ENCODE data around the gene ZKSCAN8. TPM values are rescaled to one million over a fixed set of nuclear protein-coding genes. Genes with fewer than 3 reads are reported as not detected.

ZKSCAN8 gene
- total RNA-seq, 4 donors from 2014 or later: 5.6 to 26.4 (median 15.5) TPM

DNA sequence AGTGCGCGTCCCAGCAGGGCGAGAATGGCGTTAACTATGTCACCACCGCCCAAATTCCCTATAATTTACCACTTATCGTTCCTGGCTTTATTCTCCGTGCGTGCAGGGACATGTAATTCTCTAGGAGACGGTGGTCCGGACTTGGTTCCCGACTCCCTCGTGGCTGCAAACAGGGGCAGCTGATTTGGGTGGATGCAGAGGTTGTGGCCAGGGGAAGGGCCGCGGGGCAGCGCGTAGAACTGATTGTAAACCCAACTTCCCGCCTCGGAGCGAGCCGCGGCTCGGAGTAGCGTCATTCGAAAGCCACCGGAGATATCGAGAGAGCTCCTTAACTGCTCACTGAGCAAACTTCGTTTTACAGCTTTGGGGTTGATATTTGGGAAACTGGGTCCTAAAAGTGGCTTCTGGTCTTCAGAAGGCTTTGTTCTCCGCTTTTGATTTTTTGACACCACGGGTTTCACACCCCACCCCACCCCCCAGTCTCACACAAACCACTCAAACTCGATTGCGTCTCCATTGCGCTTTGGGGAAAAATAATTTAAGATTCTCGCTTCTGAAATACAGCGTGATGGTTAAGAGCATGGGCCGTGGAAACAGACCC, 65.9 kb downstream of the ZKSCAN8 start:
- Histone ChIP-seq H3K4me1 (peaks cover 0 to 24% (median 0%) of the 10 kb centered on the region in 4 donors), H3K36me3 (no peaks in the 10 kb centered on the region), H3K27me3 (peaks cover 6 to 15% of the 10 kb centered on the region in 2 donors), H3K4me3 (peak overlapping the region in 3 of 4 donors; percentile 9 to 54 (median 49)), H3K27ac (peak overlapping the region in 1 of 4 donors; percentile 5), H3K9me3 (no peaks in the 10 kb centered on the region)
- no peak for TF ChIP-seq POLR2A (IDR thresholded peaks at IDR 0.05)
- TF ChIP-seq, protein P1, sequence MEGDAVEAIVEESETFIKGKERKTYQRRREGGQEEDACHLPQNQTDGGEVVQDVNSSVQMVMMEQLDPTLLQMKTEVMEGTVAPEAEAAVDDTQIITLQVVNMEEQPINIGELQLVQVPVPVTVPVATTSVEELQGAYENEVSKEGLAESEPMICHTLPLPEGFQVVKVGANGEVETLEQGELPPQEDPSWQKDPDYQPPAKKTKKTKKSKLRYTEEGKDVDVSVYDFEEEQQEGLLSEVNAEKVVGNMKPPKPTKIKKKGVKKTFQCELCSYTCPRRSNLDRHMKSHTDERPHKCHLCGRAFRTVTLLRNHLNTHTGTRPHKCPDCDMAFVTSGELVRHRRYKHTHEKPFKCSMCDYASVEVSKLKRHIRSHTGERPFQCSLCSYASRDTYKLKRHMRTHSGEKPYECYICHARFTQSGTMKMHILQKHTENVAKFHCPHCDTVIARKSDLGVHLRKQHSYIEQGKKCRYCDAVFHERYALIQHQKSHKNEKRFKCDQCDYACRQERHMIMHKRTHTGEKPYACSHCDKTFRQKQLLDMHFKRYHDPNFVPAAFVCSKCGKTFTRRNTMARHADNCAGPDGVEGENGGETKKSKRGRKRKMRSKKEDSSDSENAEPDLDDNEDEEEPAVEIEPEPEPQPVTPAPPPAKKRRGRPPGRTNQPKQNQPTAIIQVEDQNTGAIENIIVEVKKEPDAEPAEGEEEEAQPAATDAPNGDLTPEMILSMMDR (IDR thresholded peaks at IDR 0.05): no peak
- peak in 1 of 3 donors; percentile 60 for DNase-seq

DNA sequence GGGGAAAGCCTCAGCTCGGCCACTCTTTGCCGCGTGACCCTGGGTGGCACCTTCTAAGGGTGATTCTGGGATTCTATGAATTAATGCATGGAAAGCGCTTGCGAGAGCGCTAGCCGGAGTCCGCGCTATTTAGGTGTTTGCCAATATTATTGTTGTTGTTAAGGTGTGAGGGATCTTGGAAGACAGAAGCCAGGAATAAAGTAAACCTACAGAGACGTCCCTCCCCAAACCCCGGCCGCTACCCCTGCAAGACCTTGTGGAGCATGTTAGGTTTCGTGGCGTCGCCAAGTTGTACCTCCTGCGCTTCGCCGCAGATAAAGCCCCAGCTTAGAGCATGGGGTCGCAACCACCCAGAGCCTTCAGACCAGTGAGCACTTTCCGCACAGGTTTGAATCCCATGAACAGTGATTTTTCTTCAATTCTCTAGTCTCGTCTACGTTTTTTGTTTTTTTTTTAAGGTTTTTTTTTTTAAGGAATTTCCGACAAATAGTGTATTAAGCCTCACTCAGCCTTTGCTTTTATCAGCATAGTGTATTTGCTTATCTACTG, 66.5 kb downstream of the ZKSCAN8 start:
- H3K27me3 ChIP-seq: peaks cover 6 to 15% of the 10 kb centered on the region in 2 donors
- peak overlapping the region in 3 of 4 donors; percentile 9 to 54 (median 49) for H3K4me3 ChIP-seq
- no peak for DNase-seq

More for the DNA sequence above, 66.5 kb downstream of the ZKSCAN8 start:
- Histone ChIP-seq H3K27ac (no peak overlapping the region), H3K9me3 (no peaks in the 10 kb centered on the region), H3K36me3 (no peaks in the 10 kb centered on the region), H3K4me1 (peaks cover 0 to 24% (median 0%) of the 10 kb centered on the region in 4 donors)
- no peak for TF ChIP-seq POLR2A (IDR thresholded peaks at IDR 0.05)
- TF ChIP-seq, protein P1 (IDR thresholded peaks at IDR 0.05): no peak

Other genes with a start within 250 kb of the ZKSCAN8 start
- not detected for gene OR2B2, start 229.5 kb upstream of the ZKSCAN8 start, total RNA-seq
- not detected for gene OR2B6, start 184.6 kb upstream of the ZKSCAN8 start, total RNA-seq
- 1 to 10 TPM; 4.2 to 8.3 (median 5.6) TPM for gene ZNF165, start 61.3 kb upstream of the ZKSCAN8 start, total RNA-seq
- 10 to 100 TPM in 2 of 4 donors, 1 to 10 TPM in 2; 7.0 to 22.3 (median 12.6) TPM for gene ZSCAN16, start 17.3 kb upstream of the ZKSCAN8 start, total RNA-seq
- gene ZSCAN9, start 83.4 kb downstream of the ZKSCAN8 start, total RNA-seq: 10 to 100 TPM; 11.9 to 28.9 (median 22.7) TPM
- 1 to 10 TPM; 4.4 to 9.6 (median 5.9) TPM for gene ZKSCAN4, start 110.4 kb downstream of the ZKSCAN8 start, total RNA-seq
- gene NKAPL, start 117.4 kb downstream of the ZKSCAN8 start, total RNA-seq: not detected
- gene ZSCAN26, start 125.3 kb downstream of the ZKSCAN8 start, total RNA-seq: 10 to 100 TPM; 19.1 to 34.7 (median 20.2) TPM
- gene PGBD1, start 139.7 kb downstream of the ZKSCAN8 start, total RNA-seq: 1 to 10 TPM in 2 of 4 donors, under 1 TPM in 2; 0.88 to 3.8 (median 1.7) TPM
- 1 to 10 TPM; 5.6 to 9.2 (median 8.2) TPM for gene ZSCAN31, start 194.3 kb downstream of the ZKSCAN8 start, total RNA-seq
- 1 to 10 TPM; 2.5 to 7.0 (median 4.6) TPM for gene ZKSCAN3, start 208.1 kb downstream of the ZKSCAN8 start, total RNA-seq